Esophagus squamous epithelium (tissue), 5 donors: Measurements from ENCODE around the gene UMODL1. TPM values are rescaled to one million over a fixed set of nuclear protein-coding genes. Genes with fewer than 3 reads are reported as not detected.

Experiments used
- DNase-seq: peaks from one replicate; lab custom pipeline; 2025; lab: John Stamatoyannopoulos, UW
- H3K27ac ChIP-seq, 4 donors: fragments of 200-600 bp; sonication (generic); one replicate each; pipeline ENCODE4 v1.5.1; 2016 to 2019; ENCODE audit warnings: mild to moderate bottlenecking in 1 of 4
- H3K27me3 ChIP-seq, 4 donors: fragments of 200-600 bp; sonication (generic); 1 replicate in 3 of 4; 2 replicates in 1 of 4; pipeline versions ENCODE4 v1.5.1 to v1.6.0; 2017 to 2021; ENCODE audit warnings: antibody characterized with exemption in 1 of 4
- H3K36me3 ChIP-seq, 3 donors: fragments of 200-600 bp; sonication (generic); one replicate each; pipeline ENCODE4 v1.5.1; 2016 to 2019
- H3K4me1 ChIP-seq, 3 donors: fragments of 200-600 bp; sonication (generic); one replicate each; pipeline ENCODE4 v1.5.1; 2017 to 2019
- H3K4me3 ChIP-seq, 4 donors: fragments of 200-600 bp; sonication (generic); 1 replicate in 3 of 4; 2 replicates in 1 of 4; pipeline ENCODE4 v1.5.1; 2016 to 2019; ENCODE audit warnings: mild to moderate bottlenecking in 2 of 4, moderate library complexity in 1 of 4
- H3K9me3 ChIP-seq, 3 donors: fragments of 200-600 bp; sonication (generic); one replicate each; pipeline ENCODE4 v1.5.1; 2016 to 2019
- CTCF ChIP-seq, 6 experiments: fragments of 450-650 bp in 4 of 6; fragments of 200-600 bp in 2 of 6; sonication (generic) in 2 of 6; IDR thresholded peaks; one replicate each; pipeline ENCODE4 v1.5.1; 2016 to 2019; ENCODE audit warnings: antibody characterized with exemption in 6 of 6, mild to moderate bottlenecking in 4 of 6, moderate library complexity in 4 of 6
- POLR2A ChIP-seq, 4 donors: fragments of 450-650 bp; IDR thresholded peaks; one replicate each; pipeline ENCODE4 v1.6.1; 2017; ENCODE audit warnings: antibody characterized with exemption in 4 of 4, mild to moderate bottlenecking in 4 of 4, moderate library complexity in 3 of 4
- WGBS, 2 donors: methylation state at CpG; one replicate each; pipeline ENCODE4 v1.1.5; 2018; 5-methylcytosine and 5-hydroxymethylcytosine counted together
- intact Hi-C: fragments of 100-400 bp; cut with DNase I; formaldehyde crosslinking; loops from one replicate; pipeline ENCODE4 v1.15.0; 2022
- total RNA-seq, 4 donors: library from RNA; depleted of rRNA; stranded (reverse); fragments of >200 nt; gene quantifications; one replicate each; pipeline ENCODE4 v1.1.0, GENCODE V29; 2016
- donor health status: DM: yes; HTN: yes; CAD: no.

The UMODL1 gene
- total RNA-seq, 4 donors from 2014 or later = not detected

GRCh38 chr21:42101246-42101645 is 30.1 kb downstream of the UMODL1 start:
- WGBS, 2 donors = 86 to 88% methylated on average over 9 to 13 of the region's 14 CpGs
- Histone ChIP-seq H3K27ac (no peak overlapping the region), H3K27me3 (no peaks in the 10 kb centered on the region), H3K4me1 (peaks cover 0 to 15% (median 7%) of the 10 kb centered on the region in 3 donors), H3K9me3 (no peaks in the 10 kb centered on the region), H3K4me3 (no peak overlapping the region), H3K36me3 (no peaks in the 10 kb centered on the region)
- no peak for DNase-seq
- no peak for TF ChIP-seq POLR2A (IDR thresholded peaks at IDR 0.05)
- no peak for TF ChIP-seq CTCF (IDR thresholded peaks at IDR 0.05)
- intact Hi-C loops = no loop called here

GRCh38 chr21:42102076-42102475 is 31.0 kb downstream of the UMODL1 start:
- H3K27me3 ChIP-seq = peaks cover 0 to 1% (median 0%) of the 10 kb centered on the region in 4 donors
- H3K27ac ChIP-seq = no peak overlapping the region
- no peaks in the 10 kb centered on the region for H3K9me3 ChIP-seq
- 67 to 71% methylated on average over 6 of the region's 6 CpGs for WGBS, 2 donors
- H3K36me3 ChIP-seq = no peaks in the 10 kb centered on the region
- DNase-seq = no peak
- H3K4me3 ChIP-seq = no peak overlapping the region
- TF ChIP-seq POLR2A (IDR thresholded peaks at IDR 0.05) (no peak), CTCF (IDR thresholded peaks at IDR 0.05) (no peak)
- intact Hi-C loops = no loop called here
- H3K4me1 ChIP-seq = peaks cover 0 to 14% (median 7%) of the 10 kb centered on the region in 3 donors

- Histone ChIP-seq H3K9me3 (no peaks in the 10 kb centered on the region), H3K27ac (no peak overlapping the region), H3K4me1 (peaks cover 0 to 12% (median 9%) of the 10 kb centered on the region in 3 donors), H3K36me3 (no peaks in the 10 kb centered on the region), H3K27me3 (peaks cover 0 to 6% (median 0%) of the 10 kb centered on the region in 4 donors), H3K4me3 (no peak overlapping the region)
- WGBS, 2 donors = 72 to 98% methylated on average over 3 to 5 of the region's 5 CpGs
- intact Hi-C loops = no loop called here
- TF ChIP-seq CTCF (IDR thresholded peaks at IDR 0.05) = no peak
- no peak for TF ChIP-seq POLR2A (IDR thresholded peaks at IDR 0.05)
- no peak for DNase-seq
Measured at GRCh38 chr21:42102526-42102925, 31.4 kb downstream of the UMODL1 start.

- H3K36me3 ChIP-seq = no peaks in the 10 kb centered on the region
- no peak overlapping the region for H3K4me3 ChIP-seq
- DNase-seq = no peak
- WGBS, 2 donors = 55% methylated on average over 1 of the region's 1 CpG
- H3K27ac ChIP-seq = no peak overlapping the region
- H3K9me3 ChIP-seq = no peaks in the 10 kb centered on the region
- intact Hi-C loops = no loop called here
- H3K4me1 ChIP-seq = peaks cover 0 to 12% (median 9%) of the 10 kb centered on the region in 3 donors
- peaks cover 0 to 10% (median 0%) of the 10 kb centered on the region in 4 donors for H3K27me3 ChIP-seq
- no peak for TF ChIP-seq POLR2A (IDR thresholded peaks at IDR 0.05)
Measured at GRCh38 chr21:42102991-42103390, 31.9 kb downstream of the UMODL1 start.

GRCh38 chr21:42103843-42104242 is 32.7 kb downstream of the UMODL1 start:
- H3K27me3 ChIP-seq = peaks cover 0 to 10% (median 0%) of the 10 kb centered on the region in 4 donors
- no peak for DNase-seq
- TF ChIP-seq POLR2A (IDR thresholded peaks at IDR 0.05) (no peak), CTCF (IDR thresholded peaks at IDR 0.05) (no peak)
- H3K27ac ChIP-seq = no peak overlapping the region
- H3K4me1 ChIP-seq = peaks cover 0 to 15% (median 12%) of the 10 kb centered on the region in 3 donors
- 84 to 94% methylated on average over 11 to 12 of the region's 13 CpGs for WGBS, 2 donors
- H3K4me3 ChIP-seq = no peak overlapping the region
- no peaks in the 10 kb centered on the region for H3K36me3 ChIP-seq
- H3K9me3 ChIP-seq = no peaks in the 10 kb centered on the region
- intact Hi-C loops = no loop called here
